Transverse colon (tissue), 4 donors: ENCODE measurements around the gene RHBDL1. TPM values are rescaled to one million over a fixed set of nuclear protein-coding genes. Genes with fewer than 3 reads are reported as not detected.

ENCODE experiments used
- DNase-seq: peaks from one replicate; pipeline ENCODE4 v3.0.0-alpha.2; 2019
- H3K27ac ChIP-seq, 4 donors: fragments of 200-600 bp; sonication (generic); 2 replicates each; pipeline ENCODE4 v1.5.1; 2016 to 2018; ENCODE audit warnings: inconsistent platforms in 4 of 4
- H3K27me3 ChIP-seq: fragments of 200-600 bp; sonication (generic); 2 replicates; pipeline ENCODE4 v1.5.1; 2017; ENCODE audit warnings: inconsistent platforms
- H3K36me3 ChIP-seq, 4 donors: fragments of 200-600 bp; sonication (generic); 2 replicates each; pipeline ENCODE4 v1.5.1; 2017 to 2019; ENCODE audit warnings: inconsistent platforms in 4 of 4
- H3K4me1 ChIP-seq, 4 donors: fragments of 200-600 bp; sonication (generic); 2 replicates each; pipeline ENCODE4 v1.5.1; 2017 to 2020; ENCODE audit warnings: inconsistent platforms in 4 of 4
- H3K4me3 ChIP-seq, 4 donors: fragments of 200-600 bp; sonication (generic); 1 replicate in 1 of 4; 2 replicates in 3 of 4; pipeline versions ENCODE4 v1.5.1 to v1.6.1; 2017 to 2019; ENCODE audit warnings: inconsistent platforms in 4 of 4
- H3K9me3 ChIP-seq, 2 donors: fragments of 200-600 bp; sonication (generic); 2 replicates each; pipeline ENCODE4 v1.5.1; 2017 to 2019; ENCODE audit warnings: inconsistent platforms in 2 of 2
- EP300 ChIP-seq: sonication (generic); formaldehyde crosslinking; IDR thresholded peaks from one replicate; pipeline ENCODE4 v1.6.1; 2017; ENCODE audit warnings: antibody characterized with exemption, low read depth
- POLR2A ChIP-seq: fragments of 450-650 bp; IDR thresholded peaks from one replicate; pipeline ENCODE4 v1.6.1; 2016; ENCODE audit warnings: antibody characterized with exemption, mild to moderate bottlenecking, moderate library complexity
- POLR2AphosphoS5 ChIP-seq, 3 donors: sonication (generic); formaldehyde crosslinking; IDR thresholded peaks; one replicate each; pipeline ENCODE4 v1.6.1; 2016; ENCODE audit warnings: antibody characterized with exemption in 3 of 3
- WGBS, 2 donors: methylation state at CpG; one replicate each; pipeline ENCODE4 v1.1.5; 2018; ENCODE audit warnings: low coverage in 1 of 2; 5-methylcytosine and 5-hydroxymethylcytosine counted together
- in situ Hi-C, 4 donors: fragments of 200-750 bp; cut with MboI; loops; one replicate each; pipeline versions ENCODE4 v1.15.0 to v1.15.1; 2017; ENCODE audit warnings: low sequenced_read_pairs in 3 of 4, low pct_ligation_motif_present in 1 of 4, low pct_unique_long_range_greater_than_20kb in 1 of 4
- intact Hi-C: fragments of 100-400 bp; cut with DNase I; formaldehyde crosslinking; loops from one replicate; pipeline ENCODE4 v1.15.1; 2023; ENCODE audit warnings: low total_unique reads
- total RNA-seq, 4 donors: library from RNA; depleted of rRNA; stranded (reverse); fragments of >200 nt; gene quantifications; one replicate each; pipeline ENCODE4 v1.1.0, GENCODE V29; 2016
- TF ChIP-seq, protein P1 (sequence below), 5 experiments: fragments of 200-600 bp in 3 of 5; fragments of 450-650 bp in 2 of 5; sonication (generic) in 3 of 5; IDR thresholded peaks; 1 replicate in 2 of 5; 2 replicates in 3 of 5; pipeline ENCODE4 v1.5.1; 2016 to 2017; ENCODE audit warnings: antibody characterized with exemption in 5 of 5, inconsistent platforms in 3 of 5, mild to moderate bottlenecking in 2 of 5, moderate library complexity in 1 of 5

Gene RHBDL1
- total RNA-seq, 4 donors from 2014 or later: 1.8 to 39.3 (median 8.1) TPM

DNA sequence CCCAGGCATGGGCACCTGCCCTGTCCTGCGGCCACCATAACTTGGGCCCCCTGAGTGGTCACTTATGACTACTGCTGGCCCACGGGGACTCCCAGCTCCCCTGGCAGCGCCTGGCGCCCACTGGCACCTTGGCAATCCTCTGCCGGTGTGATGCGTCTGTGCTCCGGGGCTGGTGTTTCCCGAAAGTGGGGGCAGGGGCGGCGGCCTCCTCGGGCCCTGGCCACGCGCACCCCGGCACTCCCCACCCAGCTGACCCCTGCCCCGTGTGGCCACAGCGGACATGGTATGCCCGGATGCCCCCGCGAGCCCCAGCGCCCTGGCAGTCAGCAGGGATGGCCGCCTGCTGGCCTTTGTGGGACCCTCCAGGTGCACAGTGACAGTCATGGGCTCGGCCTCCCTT, 18.0 kb upstream of the RHBDL1 start:
- no peak overlapping the region for H3K27ac ChIP-seq
- 100% methylated on average over 11 of the region's 22 CpGs; no CpG with 5 or more reads in 1 of the 2 donors for WGBS, 2 donors
- H3K36me3 ChIP-seq: no peaks in the 10 kb centered on the region
- no peaks in the 10 kb centered on the region for H3K9me3 ChIP-seq
- H3K4me1 ChIP-seq: peaks cover 10 to 16% (median 14%) of the 10 kb centered on the region in 4 donors
- intact Hi-C loops: no loop called here
- in situ Hi-C loops: no loop called here
- no peaks in the 10 kb centered on the region for H3K27me3 ChIP-seq
- TF ChIP-seq EP300: no peak
- TF ChIP-seq POLR2AphosphoS5 (IDR thresholded peaks at IDR 0.05): no peak
- TF ChIP-seq, protein P1, sequence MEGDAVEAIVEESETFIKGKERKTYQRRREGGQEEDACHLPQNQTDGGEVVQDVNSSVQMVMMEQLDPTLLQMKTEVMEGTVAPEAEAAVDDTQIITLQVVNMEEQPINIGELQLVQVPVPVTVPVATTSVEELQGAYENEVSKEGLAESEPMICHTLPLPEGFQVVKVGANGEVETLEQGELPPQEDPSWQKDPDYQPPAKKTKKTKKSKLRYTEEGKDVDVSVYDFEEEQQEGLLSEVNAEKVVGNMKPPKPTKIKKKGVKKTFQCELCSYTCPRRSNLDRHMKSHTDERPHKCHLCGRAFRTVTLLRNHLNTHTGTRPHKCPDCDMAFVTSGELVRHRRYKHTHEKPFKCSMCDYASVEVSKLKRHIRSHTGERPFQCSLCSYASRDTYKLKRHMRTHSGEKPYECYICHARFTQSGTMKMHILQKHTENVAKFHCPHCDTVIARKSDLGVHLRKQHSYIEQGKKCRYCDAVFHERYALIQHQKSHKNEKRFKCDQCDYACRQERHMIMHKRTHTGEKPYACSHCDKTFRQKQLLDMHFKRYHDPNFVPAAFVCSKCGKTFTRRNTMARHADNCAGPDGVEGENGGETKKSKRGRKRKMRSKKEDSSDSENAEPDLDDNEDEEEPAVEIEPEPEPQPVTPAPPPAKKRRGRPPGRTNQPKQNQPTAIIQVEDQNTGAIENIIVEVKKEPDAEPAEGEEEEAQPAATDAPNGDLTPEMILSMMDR (IDR thresholded peaks at IDR 0.05): no peak
- TF ChIP-seq POLR2A: no peak
- no peak for DNase-seq
- no peak overlapping the region for H3K4me3 ChIP-seq

DNA sequence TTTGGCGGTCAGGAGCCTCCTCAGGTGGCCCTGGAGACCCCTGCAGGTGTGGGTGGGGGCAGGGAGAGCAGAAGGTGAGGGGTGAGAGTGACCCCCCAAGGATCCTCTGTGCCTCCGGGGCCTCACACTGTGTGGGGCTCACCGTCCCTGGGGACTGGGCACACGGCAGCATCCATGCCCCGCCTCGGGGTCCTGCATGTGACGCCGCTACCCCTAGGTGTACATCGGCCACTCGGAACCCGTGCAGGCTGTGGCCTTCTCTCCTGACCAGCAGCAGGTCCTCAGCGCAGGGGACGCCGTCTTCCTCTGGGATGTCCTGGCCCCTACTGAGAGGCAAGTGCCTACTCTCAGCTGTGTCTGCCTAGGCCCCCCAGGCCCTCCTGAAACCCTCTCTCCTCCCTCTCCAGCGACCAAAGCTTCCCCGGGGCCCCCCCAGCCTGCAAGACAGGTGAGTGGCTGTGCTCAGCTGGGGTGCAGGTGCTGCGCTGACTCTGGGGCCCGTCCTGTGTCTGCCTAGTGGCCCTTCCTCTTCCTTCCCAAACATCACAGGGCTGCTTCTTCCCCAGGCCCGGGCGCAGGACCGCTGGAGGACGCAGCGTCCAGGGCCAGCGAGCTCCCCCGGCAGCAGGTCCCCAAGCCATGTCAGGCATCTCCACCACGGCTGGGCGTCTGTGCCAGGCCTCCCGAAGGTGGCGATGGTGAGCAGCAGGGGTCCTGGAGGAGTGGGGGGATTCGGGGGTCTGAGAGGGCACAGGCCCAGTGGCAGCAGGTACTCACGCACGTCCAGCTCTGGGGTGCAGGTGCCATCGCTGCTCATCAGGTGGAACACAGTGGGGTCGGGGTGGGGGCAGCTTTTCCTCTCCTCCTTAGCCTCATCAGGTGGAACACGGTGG, 16.5 kb upstream of the RHBDL1 start:
- no peak for TF ChIP-seq EP300
- TF ChIP-seq POLR2AphosphoS5 (IDR thresholded peaks at IDR 0.05): no peak
- no peak for TF ChIP-seq POLR2A
- TF ChIP-seq, protein P1 (IDR thresholded peaks at IDR 0.05): no peak
- Histone ChIP-seq H3K27ac (no peak overlapping the region), H3K4me3 (no peak overlapping the region), H3K27me3 (no peaks in the 10 kb centered on the region), H3K36me3 (no peaks in the 10 kb centered on the region), H3K9me3 (no peaks in the 10 kb centered on the region), H3K4me1 (peaks cover 10 to 16% (median 14%) of the 10 kb centered on the region in 4 donors)
- WGBS, 2 donors: 93% methylated on average over 23 of the region's 35 CpGs; no CpG with 5 or more reads in 1 of the 2 donors
- intact Hi-C loops (no loop called here), in situ Hi-C loops (no loop called here)
- DNase-seq: no peak

DNA sequence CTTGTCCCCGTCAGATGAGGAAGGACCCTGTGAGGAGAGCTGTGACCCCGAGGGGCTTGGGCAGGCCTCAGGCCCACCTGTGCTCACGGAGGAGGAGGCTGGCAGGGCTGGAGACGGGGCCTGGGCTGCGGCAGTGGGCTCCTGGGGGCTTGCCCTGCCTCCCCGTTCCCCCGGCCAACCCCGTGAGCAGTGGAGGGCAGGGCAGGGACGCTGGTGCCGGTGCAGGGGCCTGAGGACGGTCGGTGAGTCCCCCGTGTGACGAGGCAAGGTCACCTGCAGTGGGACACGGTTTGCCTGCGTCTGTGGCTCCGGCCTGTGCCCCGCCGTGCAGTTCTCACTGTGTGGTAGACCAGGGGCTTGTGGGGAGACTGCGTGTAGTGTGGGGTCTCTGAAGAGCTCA, 15.9 kb upstream of the RHBDL1 start:
- Histone ChIP-seq H3K27me3 (no peaks in the 10 kb centered on the region), H3K36me3 (no peaks in the 10 kb centered on the region), H3K9me3 (no peaks in the 10 kb centered on the region), H3K4me1 (peaks cover 10 to 16% (median 14%) of the 10 kb centered on the region in 4 donors), H3K27ac (peak overlapping the region in 1 of 4 donors; percentile 73), H3K4me3 (no peak overlapping the region)
- WGBS, 2 donors: 84% methylated on average over 20 of the region's 20 CpGs; no CpG with 5 or more reads in 1 of the 2 donors
- intact Hi-C loops (loop anchor here (5.0 kb wide), 1 partner anchor 82 kb away; no protein-coding TSS in a partner anchor), in situ Hi-C loops (no loop called here)
- DNase-seq: no peak
- TF ChIP-seq POLR2AphosphoS5 (IDR thresholded peaks at IDR 0.05) (no peak), EP300 (no peak), POLR2A (no peak)
- TF ChIP-seq, protein P1 (IDR thresholded peaks at IDR 0.05): no peak

DNA sequence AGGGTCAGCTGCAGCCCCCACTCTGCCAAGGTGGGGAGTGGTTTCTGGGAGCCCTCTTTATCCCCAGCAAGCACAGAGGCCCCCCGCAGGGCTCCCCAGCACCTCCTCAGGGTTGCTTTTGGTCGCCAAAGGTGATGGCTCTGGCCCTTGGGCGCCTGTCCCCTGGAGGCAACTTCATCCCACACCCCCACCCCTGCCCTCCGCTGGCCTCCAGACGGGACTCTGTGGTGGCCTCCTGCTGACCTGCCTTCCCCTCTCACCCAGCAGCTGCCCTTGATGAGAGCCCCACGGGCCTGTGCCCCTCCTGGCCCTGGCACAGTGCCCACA, 15.4 kb upstream of the RHBDL1 start:
- Histone ChIP-seq H3K4me1 (peaks cover 10 to 16% (median 14%) of the 10 kb centered on the region in 4 donors), H3K27ac (peak overlapping the region; percentile 56 to 85 (median 70)), H3K4me3 (peak overlapping the region in 2 of 4 donors; percentile 6 to 22), H3K27me3 (no peaks in the 10 kb centered on the region), H3K36me3 (no peaks in the 10 kb centered on the region), H3K9me3 (no peaks in the 10 kb centered on the region)
- in situ Hi-C loops (no loop called here), intact Hi-C loops (loop anchor here (5.0 kb wide), 1 partner anchor 83 kb away; no protein-coding TSS in a partner anchor)
- 57% methylated on average over 6 of the region's 6 CpGs; no CpG with 5 or more reads in 1 of the 2 donors for WGBS, 2 donors
- no peak for TF ChIP-seq EP300
- TF ChIP-seq POLR2A: no peak
- TF ChIP-seq, protein P1 (IDR thresholded peaks at IDR 0.05): no peak
- no peak for TF ChIP-seq POLR2AphosphoS5 (IDR thresholded peaks at IDR 0.05)
- DNase-seq: no peak
